Stimulated activated CD4-positive, alpha-beta T cell treated with anti-CD3 and anti-CD28 coated beads, Interleukin-15, amount 100 ng/mL, for 48 hours (primary cell): ENCODE measurements around the gene FLNB.

Experiments used
- DNase-seq, 2 donors: peaks; one replicate each; pipeline ENCODE4 v3.0.0-alpha.2; 2020; ENCODE audit warnings: low read depth in 2 of 2

FLNB gene

DNA sequence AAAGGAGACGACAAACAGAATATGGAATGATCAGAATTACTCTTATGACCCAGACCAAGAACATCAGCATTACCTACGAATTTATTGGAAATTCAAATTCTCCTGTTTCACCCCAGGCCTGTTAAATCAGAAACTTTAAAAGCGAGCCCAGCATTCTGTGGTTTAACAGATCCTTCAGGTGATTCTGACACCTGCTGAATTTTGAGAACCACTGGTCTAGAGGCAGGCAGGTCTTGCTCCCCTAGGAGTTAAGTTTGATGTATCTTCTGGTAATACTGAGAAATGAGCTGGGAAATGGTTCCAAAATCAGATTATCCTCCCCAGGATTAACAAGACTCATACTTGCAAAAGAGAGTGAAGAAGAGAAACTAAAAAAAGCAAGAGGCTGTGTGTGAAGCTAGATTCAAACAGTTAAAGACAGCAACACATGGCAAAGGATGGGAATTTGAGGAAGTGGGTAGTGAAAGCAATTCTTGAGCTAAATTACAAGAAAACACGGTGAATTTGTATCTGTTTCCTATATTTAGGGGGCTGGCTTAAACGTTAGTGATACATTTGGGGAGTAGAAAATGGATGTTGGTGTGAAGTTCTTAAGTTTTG is 66.0 kb downstream of the FLNB start:
- no peak for DNase-seq

DNA sequence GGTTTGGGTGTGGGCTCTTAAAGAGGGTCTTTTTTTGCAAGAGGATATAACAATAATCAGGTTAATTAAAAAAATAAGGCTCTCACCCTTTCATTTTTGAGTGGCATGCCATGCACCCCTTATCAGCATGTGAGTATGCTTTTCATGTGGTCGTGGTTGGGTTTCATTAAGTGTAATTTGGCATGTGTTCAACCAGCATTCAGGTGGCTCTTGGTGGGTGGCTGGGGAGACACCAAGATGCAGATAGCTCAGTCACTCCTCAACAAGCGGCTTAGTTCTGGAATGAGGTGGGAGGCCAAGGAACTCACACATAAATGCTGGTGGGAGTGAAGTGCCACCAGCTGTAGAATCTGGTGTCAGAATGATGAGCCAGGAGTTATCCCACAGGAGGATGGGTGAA is 66.8 kb downstream of the FLNB start:
- peak; percentile 7 to 20 for DNase-seq

DNA sequence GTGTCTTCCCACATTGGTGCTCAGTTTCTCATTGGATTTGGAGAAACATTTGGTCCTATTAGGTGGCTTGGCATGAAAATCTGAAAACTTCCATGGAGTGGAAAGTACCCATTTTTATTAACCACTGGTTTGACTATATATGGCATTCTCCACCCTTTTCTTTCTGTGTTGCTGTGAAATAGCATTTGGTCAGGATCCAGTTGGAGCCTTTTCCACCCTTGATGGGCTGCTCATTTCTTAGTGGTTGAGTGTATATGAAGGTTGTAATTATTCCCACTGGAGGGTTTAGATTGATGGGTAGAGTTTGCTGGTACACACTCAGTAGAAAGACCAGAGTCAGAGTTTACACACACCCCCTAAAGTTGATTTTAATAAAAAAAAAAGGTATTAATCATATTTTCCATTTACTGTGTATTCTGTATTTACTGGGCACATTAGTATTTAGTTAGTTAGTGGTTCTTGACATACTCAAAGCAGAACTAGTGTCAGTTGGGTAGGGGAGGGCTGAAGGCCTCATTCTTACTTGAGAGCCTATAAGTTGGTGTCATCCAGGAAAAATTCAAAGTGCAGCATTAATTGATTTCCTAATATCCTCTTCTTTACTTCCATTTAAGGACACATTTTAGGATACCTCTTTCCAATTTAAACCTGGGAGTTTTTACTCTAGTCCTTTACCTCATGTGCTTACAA is 69.5 kb downstream of the FLNB start:
- DNase-seq = no peak

DNA sequence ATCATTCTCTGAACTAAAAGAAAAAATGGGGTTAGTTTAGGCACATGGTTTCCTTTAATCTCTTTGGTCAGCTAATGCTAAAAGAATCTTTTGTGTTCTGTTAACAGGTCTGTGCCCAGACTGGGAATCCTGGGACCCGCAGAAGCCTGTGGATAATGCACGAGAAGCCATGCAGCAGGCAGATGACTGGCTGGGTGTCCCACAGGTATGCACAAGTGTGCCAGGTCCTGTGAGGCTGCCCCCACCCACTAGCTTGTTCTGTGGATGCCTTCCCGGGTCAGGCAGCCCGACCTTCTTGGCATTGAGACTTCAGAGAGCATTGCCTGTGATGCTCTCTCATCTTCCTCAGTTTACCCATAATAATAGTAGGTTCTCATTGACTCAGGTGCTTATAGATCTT is 70.4 kb downstream of the FLNB start:
- no peak for DNase-seq

DNA sequence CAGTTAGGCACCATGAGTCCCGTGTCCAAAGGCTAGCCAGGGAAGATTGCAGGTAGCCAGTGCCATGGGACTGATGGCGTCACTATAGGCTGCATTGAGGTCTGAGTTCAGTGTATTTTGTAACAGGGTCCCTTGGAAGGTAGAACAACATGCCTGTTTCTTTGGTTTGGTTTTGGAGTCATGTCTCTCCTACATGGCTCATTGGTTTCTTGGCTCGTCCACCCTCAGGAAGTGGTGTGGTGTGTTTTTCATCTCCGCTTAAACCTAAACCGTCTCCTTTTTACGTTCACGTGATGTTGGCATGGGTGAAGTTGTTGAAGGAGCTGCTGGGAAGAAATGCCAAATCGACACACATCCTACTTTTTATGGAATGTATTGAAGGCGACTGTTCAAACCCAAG is 71.6 kb downstream of the FLNB start:
- DNase-seq = no peak

DNA sequence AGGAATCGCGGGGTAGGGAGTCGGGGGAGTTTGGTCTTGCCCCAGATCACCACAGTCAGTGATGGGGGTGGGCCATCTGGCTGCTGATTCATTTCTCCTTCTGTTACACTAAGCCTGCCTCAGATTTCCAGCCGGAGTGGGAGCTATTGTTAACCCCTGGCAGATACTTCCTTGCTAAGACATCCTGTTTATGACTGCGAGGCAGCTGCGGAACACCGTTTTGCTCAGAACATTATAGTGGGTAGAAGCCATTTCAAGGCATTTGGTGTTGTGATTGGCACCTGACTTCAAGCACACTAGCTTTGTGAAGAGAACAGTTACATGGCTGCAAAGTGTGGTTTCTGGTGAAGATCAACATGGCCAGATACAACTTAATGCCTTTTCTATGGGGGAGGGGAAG is 73.8 kb downstream of the FLNB start:
- DNase-seq = no peak

DNA sequence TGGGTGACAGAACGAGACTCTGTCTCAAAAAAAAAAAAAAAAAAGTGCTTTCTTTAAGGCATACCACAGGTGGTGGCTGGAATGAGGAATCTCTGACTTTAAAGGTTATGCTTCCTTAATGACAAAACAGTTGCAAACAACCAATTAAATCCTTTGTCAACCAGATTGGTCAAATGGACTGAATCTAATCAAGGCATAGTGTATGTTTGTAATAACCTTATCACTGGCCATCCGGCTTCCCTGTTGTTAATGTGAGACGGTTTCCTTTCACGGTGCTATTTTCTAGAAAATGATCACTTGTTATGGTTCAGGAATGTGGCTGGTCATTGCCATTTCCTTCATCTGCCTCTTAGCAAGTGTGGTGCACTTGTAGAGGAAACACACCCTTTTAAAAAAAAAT is 75.9 kb downstream of the FLNB start:
- DNase-seq = no peak

DNA sequence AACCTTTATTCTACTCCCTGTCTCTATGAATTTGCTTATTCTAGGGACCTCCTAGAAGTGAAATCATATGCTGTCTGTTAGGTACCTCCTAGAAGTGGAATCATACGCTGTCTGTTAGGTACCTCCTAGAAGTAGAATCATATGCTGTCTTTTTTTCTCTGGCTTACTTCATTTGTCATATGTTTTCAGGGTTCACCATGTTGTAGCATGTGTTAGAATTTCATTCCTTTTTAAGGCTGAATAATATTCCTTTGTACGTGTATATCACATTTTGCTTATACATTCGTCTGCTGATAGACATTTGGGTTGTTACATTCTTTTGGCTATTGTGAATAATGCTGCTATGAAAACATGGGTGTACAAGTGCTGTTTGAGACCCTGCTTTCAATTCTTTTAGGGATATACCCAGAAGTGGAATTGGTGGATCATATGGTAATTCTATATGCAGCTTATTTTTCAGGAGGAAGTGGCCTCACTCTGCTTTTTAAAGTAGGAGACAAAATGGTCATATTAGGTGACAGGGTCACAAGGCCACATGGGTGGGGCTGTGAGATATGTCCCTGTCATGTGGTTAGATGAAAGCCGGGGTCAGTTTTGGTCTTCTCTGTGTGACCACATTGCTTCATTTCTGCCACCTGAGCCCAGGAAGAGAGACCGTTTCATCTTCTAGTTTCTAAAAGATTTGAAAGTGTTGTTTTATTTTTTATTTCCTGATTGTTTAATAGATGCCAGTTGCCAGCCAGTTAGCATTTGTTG is 76.7 kb downstream of the FLNB start:
- no peak for DNase-seq

DNA sequence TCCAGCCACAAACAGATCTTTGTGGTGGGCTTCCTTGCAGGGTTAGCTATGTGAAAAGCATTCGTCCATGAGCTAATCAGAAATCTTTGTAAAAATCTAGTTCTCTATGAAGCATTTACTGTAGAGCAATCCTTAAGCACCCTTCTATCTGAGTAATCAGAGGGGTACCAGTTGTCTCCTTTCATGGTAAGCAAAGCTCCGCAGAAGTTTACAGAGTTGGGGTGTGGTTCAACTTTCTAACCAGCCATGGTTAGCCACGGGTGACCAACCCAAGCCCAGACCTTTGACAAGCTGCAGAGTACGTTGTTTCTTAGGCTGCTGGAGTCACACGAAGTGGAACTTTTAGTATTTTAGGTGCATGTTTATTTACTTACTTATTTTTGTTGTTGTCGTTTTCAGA is 77.4 kb downstream of the FLNB start:
- no peak for DNase-seq

DNA sequence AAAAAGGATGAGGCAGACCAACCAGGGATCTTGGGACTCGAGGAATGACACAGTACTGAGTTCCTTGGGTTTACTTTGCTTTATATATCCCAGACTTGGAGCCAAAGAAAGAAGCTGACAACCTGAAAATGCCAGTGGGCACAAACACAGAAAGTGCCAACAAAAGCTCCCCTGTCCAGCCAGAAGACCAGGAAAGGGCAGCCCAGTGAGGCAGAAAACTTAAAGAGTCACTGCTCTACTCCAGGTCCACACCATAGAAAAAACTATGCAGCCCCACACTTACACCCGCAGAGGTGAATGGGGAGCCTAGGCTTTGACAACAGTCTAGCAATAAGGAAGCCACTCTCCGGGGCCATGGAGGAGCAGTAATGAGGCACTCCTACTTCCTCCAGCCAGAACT is 80.3 kb downstream of the FLNB start:
- no peak for DNase-seq

DNA sequence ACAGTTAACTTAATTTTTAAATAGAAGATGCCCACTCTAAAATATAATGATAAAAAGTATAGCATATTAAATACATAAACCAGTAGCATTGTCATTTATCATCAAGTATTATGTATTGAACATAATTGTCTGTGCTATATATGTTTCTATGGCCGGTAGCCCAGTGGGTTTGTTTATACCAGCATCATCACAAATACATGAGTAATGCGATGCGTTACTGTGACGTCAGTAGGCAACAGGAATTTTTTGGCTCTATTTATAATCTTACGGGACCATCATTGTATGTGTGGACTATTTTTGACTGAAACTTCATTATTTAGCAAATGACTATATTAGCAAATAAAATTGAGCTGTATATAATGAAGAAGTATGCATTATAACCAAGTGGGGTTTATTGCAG is 82.1 kb downstream of the FLNB start:
- no peak for DNase-seq

DNA sequence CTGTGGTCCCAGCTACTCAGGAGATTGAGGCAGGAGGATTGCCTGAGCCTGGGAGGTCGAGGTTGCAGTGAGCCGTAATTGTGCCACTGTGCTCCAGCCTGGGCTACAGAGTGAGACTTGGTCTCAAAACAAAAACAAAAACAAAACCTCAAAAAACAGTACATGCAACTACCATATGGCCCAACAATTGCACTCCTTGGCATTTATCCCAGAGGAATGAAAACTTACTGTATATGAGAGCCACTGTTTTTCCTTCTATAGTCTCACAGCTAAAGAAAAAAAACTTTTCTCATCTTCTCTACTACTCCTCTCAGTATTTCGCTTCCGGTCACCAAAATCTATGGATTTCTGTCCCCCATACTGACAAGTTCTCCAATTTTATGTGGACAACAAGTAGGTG is 84.3 kb downstream of the FLNB start:
- no peak for DNase-seq

DNA sequence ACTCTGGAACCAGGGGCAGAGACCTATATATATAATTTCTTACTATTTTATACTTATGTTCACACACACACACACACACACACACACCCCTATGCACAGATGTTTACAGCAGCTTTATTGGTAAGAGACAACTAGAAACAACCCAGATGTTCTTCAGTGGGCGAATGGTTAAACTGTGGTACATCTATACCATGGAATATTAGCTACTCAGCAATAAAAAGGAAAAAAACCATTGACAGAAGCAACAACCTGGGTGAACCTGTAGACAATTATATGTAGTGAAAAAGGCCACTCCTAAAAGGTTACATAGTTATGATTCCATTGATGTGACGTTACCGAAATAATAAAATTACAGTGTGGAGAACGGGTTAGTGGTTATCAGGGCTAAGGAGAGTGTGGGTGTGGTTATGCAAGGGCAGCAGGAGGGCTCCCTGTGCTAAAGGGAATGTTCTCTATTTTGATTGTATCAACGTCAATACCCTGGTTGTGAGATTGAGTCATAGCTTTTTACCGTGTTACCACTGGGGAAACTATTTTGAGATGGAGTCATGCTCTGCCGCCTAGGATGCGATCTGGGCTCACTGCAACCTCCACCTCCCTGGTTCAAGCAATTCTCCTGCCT is 85.5 kb downstream of the FLNB start:
- DNase-seq = no peak

DNA sequence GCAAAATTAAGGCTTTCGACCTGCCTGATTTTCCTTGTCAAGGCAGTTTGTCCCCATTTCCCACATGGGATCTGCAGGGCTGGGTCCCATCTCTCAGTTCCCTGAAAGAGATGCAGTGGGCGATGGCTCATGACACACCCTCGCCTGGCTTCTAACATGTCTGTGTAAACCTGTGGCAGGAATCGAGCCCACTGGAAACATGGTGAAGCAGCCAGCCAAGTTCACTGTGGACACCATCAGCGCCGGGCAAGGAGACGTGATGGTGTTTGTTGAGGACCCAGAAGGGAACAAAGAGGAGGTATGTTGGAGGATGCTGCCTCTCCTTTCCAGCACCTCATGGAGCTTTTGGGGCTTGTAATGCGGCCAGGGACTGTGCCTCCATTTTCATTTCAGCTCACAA is 86.4 kb downstream of the FLNB start:
- no peak for DNase-seq

DNA sequence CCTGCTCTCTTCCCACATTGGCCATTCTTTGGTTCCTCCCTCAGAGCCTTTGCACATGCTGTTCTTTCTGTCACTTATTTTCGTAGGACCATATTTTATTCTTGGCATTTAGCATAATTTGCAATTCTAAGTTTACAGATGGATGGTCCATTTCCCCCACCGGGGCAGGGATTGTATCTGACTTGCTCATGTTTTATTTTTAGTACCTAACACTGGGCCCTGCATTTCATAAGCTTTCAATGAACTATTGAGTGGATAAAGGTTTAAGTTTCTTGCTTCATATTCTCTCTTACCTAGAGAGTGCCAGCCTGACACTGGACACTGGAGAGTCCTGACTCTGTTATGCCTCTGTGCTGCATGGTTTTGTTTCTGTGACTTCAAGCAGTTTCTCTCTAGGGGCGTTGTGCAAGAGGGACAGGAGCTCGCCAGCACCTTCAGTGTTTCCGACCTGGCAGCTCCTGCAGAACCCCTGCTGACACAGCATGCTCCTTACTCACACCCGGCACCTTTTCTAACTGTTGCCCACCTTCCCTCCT is 87.4 kb downstream of the FLNB start:
- no peak for DNase-seq

DNA sequence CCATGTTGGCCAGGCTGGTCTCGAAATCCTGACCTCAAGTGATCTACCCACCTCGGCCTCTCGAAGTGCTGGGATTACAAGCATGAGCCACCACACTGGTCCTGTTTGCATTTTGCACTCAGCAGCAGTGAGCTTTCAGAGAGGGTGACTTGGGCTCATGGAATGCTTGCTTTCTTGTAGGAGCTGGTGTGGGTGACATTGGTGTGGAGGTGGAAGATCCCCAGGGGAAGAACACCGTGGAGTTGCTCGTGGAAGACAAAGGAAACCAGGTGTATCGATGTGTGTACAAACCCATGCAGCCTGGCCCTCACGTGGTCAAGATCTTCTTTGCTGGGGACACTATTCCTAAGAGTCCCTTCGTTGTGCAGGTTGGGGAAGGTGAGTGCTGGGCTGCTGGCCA is 90.3 kb downstream of the FLNB start:
- DNase-seq = no peak

DNA sequence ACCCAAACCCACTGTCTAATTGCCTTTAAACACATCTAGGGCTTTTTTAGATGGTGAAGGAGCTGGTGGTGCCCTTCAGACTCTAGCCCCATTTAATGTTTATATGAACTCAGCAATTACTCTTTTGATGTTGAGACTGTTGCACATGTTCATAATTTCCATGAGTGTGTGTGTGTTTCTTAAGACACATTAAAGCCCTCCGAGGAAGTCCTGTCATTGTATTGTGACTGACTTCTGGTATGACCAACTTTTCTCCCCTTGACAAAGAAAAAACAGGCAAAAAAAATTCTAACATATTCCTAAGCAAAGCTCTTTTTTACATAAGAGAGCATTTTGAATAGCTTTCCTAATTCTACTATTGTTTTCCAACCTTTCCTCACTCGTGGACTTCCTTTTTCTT is 91.6 kb downstream of the FLNB start:
- no peak for DNase-seq

DNA sequence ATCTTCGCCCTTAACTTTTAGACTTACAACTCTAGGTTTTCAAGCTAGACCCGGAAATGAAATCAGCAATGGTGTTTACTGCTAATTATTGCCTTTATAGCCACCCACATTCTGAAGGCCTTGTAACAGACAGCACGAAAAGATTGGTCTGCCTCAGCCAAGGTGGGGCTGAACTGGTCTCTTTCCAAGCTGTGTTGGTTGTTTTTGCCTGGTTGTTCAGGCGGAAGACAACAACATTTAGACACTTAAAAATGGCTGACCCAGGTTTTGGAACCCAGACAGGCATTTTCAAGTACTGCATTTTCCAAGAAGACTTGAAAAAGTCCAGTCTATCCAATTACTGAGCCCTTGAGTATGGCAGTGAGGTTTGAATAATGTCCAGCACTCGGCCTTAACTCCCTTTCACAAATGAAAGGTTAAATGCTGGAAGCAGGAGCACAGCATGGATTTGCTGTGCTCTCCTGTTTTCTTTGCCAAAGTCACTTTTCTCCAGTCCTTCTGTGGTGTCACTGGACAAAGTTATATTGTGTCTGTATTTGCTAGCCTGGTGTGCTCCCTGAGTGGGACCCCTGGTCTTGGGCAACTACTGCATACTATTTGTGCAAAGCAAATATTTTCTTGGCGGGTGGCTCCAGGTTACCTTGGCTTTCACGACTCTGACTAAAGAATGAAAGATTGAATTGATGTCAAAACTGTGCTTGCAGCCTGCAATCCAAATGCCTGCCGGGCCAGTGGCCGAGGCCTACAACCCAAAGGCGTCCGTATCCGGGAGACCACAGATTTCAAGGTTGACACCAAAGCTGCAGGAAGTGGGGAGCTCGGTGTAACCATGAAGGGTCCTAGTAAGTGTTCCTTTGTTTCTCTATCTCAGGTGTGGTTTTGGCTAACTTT is 93.5 kb downstream of the FLNB start:
- DNase-seq = no peak

DNA sequence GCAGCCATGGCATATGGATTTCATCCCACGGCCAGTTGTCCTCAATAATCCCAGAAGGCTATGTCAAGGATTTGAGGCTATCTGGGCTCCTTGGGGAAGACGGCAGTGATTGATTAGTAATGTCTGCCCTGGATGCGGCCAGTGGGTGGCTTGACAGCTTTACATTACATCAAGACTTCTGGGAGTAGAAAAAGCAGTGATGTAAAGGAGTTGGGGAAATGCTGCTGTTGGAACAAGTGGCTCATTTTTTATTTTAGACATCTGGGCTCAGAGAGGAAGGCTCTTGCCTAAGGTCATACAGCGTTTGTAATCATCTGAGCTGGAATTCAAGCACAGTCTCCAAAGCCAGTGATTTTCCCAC is 94.1 kb downstream of the FLNB start:
- DNase-seq = no peak

DNA sequence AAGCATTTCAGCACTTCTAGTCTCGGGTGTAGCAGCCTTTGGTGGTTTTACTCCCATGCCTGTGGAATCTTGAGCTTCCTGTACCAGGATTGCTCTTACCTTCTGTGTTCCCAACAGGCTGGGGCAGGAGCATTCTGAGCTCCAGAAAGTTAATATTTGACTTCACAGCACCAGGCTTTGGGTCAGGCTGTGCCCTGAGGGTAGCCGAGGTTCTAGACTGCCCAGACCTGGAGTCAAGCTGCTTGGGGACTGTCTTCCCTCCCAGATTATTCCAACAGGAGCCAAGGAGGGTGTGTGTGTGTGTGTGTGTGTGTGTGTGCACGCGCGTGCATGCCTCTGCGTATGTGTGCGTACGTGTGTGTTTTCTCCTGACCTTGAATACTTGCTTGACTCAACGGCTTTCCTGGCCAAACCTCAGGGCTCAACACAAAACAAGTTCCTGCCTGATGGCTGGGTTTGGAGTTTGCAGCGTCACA is 94.8 kb downstream of the FLNB start:
- DNase-seq = no peak

DNA sequence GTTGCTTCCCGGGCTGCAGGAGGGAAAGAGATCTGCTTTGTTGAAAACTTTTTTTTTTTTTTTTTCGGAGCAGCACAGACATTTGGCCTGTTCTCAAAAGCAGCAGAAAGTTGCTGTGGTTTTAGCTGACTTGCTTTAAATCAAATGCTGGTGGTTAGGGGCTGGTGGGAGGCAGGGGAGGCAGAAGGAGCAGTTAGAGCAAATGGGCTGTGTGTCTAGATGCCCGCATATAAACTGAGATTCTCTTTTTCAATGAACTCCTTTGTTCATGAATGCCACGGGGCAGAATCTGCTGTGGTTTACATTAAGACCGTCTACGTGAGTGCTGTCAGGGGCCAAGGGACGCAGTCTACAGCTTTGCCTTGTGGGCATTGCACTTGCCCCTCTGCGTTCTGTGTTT is 95.9 kb downstream of the FLNB start:
- DNase-seq = no peak

DNA sequence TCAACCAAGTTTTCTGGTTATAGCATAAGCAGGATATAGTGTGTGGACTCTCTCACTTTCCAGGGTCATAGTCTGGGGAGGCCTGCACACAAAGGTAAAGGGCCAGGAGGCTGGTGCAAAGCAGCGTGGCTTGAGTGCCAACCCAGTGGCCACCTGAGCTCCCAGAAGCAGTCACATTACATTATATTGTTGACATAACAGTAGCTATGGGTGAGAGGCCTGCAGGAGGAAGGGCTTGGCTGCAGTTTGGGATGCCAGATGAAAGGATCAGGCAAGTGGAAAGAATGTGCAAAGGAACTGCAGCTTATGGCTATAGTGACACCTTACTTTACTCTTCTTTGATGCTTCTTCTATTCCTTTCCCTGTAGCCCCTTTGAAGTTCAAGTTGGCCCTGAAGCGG is 96.5 kb downstream of the FLNB start:
- DNase-seq = no peak
